Large intestine (tissue), 3 donors: ENCODE data around the gene LHPP. TPM values are rescaled to one million over a fixed set of nuclear protein-coding genes. Genes with fewer than 3 reads are reported as not detected.

Experiments used
- DNase-seq, 2 donors: peaks; one replicate each; pipeline versions ENCODE4 v3.0.0 to v3.0.0-alpha.2; 2013
- H3K27ac ChIP-seq: one replicate; pipeline ENCODE4 v1.5.1; 2013; ENCODE audit warnings: low read length
- H3K27me3 ChIP-seq: 2 replicates; pipeline ENCODE4 v1.6.1; 2013; ENCODE audit warnings: low read length; ENCODE audit not compliant: control insufficient read depth, insufficient read depth
- H3K36me3 ChIP-seq: 2 replicates; pipeline ENCODE4 v1.6.1; 2013; ENCODE audit warnings: low read length; ENCODE audit not compliant: control insufficient read depth, insufficient read depth
- H3K4me1 ChIP-seq: one replicate; pipeline ENCODE4 v1.6.1; 2013; ENCODE audit warnings: low read length; ENCODE audit not compliant: control insufficient read depth, insufficient read depth
- H3K4me3 ChIP-seq: one replicate; pipeline ENCODE4 v1.5.1; 2013; ENCODE audit warnings: low read length
- H3K9me3 ChIP-seq: one replicate; pipeline ENCODE4 v1.6.1; 2013; ENCODE audit warnings: mild to moderate bottlenecking, low read depth, low read length, moderate library complexity; ENCODE audit not compliant: control insufficient read depth
- WGBS: methylation state at CpG from one replicate; pipeline ENCODE4 v1.1.5; 2013; ENCODE audit warnings: low lambda C conversion rate; ENCODE audit not compliant: insufficient coverage; 5-methylcytosine and 5-hydroxymethylcytosine counted together
- polyA plus RNA-seq: library from polyadenylated mRNA; unstranded; fragments of 120-200 nt; gene quantifications from one replicate; pipeline ENCODE4 v1.2.1, GENCODE V29; 2013

LHPP gene
- polyA plus RNA-seq, 1 donor: 40.7 TPM

DNA sequence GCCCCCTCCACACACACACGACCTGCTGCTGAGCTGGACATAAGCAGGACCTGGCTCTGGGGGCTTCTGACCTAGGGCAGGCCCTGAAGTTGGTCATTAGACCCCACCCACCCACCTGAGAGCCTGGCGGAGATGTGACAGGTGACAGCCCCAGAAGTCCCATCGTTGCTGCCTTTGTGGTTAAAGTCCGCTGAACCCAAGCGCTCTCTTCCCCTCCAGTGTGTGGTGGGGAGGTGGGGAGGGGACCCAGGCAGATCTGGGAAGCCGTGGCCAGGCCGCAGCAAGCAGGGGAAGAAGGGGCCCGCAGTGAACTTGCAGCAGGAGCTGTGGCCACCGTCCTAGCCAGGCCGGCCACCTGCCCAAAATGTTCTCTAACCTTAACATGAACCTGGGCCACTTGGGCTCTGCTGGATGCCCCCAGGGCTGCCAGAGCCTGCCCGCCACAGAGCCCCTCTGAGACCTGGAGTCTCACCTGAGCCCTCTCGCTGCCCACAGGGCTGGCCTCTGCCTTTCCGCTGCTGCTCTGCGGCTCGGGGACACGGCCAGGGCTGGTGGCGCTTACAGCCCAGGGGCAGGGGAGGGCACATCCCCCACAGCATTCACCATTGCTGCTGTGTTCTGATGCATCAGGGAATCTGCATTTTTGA, 65.1 kb downstream of the LHPP start:
- Histone ChIP-seq H3K4me3 (no peak overlapping the region), H3K4me1 (peaks cover 26% of the 10 kb centered on the region), H3K27me3 (no peaks in the 10 kb centered on the region), H3K27ac (no peak overlapping the region), H3K36me3 (no peaks in the 10 kb centered on the region), H3K9me3 (no peaks in the 10 kb centered on the region)
- WGBS: no CpG with 5 or more reads among the region's 17 CpGs
- no peak for DNase-seq

DNA sequence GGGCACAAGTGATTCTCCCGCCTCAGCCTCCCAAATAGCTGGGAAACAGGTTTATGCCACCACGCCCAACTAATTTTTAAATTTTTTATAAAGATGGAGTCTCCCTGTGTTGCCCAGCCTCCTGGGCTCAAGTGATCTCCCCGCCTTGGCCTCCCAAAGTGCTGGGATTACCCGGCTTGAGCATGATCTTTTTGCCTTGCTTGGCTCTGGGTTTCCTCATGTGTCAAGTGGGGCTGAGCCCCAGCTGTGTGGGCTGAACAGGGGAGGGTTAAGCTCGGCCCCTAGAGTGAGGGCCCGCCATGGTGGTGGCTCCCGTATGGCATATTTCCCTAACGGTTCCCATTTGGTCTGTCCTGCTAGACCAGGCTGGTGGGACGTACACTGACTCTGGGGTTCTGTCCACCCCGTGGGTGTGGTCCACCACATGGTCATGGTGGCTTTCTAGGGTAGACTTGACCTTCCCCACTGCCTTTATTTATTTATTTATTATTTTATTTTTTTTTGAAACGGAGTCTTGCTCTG, 66.3 kb downstream of the LHPP start:
- WGBS: no CpG with 5 or more reads among the region's 11 CpGs
- Histone ChIP-seq H3K27ac (no peak overlapping the region), H3K36me3 (no peaks in the 10 kb centered on the region), H3K4me1 (peaks cover 17% of the 10 kb centered on the region), H3K9me3 (no peaks in the 10 kb centered on the region), H3K4me3 (no peak overlapping the region), H3K27me3 (no peaks in the 10 kb centered on the region)
- DNase-seq: no peak

DNA sequence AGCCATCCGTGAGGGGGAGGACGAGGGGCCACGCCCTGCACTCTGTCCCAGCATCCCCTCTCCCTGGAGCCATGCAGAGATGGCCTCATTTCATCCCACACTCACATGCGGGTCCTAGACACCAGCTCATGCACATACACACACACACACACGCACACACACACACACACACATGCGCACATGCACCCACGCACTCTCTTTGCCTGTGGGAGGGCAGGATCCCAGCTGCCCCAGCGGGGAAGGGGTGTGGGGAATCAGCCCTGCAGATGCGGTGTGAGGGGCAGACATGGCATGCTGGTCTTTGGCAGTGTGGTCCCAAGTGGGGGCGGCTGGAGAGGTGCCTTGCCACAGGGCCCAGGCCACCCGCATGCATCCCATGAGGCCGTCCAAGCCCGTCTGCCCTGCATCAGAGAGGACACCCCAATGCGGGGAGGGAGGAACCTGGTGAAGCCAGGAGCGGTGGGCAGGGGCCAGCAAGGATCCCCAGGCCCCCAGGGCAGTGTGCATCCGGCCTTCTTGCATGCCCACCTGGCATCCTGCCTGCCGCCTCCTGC, 68.1 kb downstream of the LHPP start:
- no peak for DNase-seq
- Histone ChIP-seq H3K9me3 (no peaks in the 10 kb centered on the region), H3K4me3 (no peak overlapping the region), H3K36me3 (no peaks in the 10 kb centered on the region), H3K27ac (no peak overlapping the region), H3K27me3 (no peaks in the 10 kb centered on the region), H3K4me1 (peaks cover 6% of the 10 kb centered on the region)
- no CpG with 5 or more reads among the region's 17 CpGs for WGBS

DNA sequence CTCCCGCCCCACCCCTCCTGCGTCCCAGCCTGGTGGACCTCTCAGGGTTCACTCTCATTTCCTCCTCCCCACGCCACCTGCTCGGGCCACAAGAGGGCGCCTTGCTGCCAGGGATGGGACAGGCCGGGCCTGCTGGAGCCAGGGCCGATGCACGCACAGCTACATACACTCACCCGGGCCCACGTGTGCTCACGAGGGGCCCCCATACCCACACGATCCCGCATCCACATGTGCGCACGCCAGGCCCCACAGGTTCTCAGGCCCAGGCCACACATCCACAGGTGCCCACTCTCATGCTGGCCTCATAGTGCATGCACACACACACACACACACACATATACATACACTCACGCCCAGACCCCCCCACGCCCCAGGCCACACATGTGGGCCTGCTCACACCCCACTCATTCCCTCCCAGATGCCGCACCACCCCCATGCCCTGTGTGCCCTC, 68.6 kb downstream of the LHPP start:
- Histone ChIP-seq H3K36me3 (peaks cover 2% of the 10 kb centered on the region), H3K4me3 (no peak overlapping the region), H3K27me3 (no peaks in the 10 kb centered on the region), H3K4me1 (peaks cover 6% of the 10 kb centered on the region), H3K27ac (no peak overlapping the region), H3K9me3 (no peaks in the 10 kb centered on the region)
- WGBS: no CpG with 5 or more reads among the region's 18 CpGs
- DNase-seq: peak; percentile 81 to 83

DNA sequence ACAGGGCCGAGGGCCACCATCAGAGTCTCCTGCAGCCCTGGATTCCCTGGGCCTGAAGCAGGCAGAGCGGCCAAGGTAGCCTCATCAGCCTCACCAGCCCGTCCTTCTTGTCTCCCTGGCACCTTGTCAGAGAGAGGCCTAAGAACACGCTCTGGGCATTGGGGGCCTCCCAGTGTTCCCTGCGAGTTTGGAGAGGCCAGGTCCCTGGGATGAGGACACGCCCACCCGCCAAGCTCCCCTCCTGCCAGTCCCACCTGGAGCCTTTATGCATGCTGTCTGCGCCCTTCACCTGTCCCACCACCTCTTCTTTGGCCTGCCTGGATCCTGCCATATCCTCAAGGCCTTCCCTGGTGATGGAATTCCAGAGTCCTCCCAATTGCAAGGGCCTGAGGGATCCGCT, 69.2 kb downstream of the LHPP start:
- H3K9me3 ChIP-seq: no peaks in the 10 kb centered on the region
- H3K4me1 ChIP-seq: peaks cover 6% of the 10 kb centered on the region
- DNase-seq: no peak
- no peaks in the 10 kb centered on the region for H3K27me3 ChIP-seq
- peaks cover 2% of the 10 kb centered on the region for H3K36me3 ChIP-seq
- H3K4me3 ChIP-seq: no peak overlapping the region
- WGBS: no CpG with 5 or more reads among the region's 9 CpGs
- H3K27ac ChIP-seq: no peak overlapping the region

DNA sequence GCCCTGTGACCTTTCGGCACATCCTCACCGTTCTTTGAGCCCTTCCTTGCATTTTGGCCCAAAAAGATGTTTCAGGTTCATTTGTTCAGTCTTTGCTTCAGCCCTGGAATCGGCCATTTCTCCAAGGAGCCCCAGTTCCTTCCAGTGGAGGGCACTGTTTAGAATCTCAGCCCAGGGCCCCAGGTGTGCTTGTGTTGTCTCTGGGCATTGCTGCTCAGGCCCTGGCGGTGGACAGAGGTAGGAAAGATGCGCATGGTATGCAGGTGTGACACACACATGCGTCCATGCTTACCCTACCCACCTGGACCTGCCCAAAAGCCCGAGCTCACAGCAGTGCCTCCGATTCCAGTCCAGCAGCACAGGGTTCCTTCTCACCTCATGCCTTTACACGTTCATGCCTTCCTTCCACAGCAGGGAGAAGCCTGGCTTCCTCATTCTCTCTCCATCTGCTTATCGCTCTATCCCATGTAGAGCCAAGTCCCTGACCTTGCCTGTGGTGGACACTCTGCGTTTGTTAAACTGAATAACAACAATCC, 70.6 kb downstream of the LHPP start:
- no peaks in the 10 kb centered on the region for H3K27me3 ChIP-seq
- H3K4me1 ChIP-seq: peaks cover 6% of the 10 kb centered on the region

DNA sequence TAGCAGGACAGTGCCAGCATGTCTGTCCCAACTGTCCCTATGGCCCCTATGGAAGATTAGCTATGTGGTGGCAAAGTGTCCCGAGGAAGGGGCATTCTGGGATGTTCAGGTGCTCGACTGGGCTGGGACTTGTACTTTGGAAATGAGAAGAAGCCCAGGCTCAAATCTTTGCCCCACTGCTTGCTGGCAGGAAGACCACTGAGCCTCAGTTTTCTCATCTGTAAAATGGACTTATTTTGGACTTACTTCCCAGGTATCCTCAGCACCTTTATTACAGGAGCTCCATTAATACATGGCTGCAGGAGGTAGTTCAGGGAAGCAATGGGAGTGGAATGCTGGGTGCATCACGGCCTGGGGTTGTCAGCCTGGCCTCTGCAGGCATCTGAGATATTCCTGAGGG, 71.2 kb downstream of the LHPP start:
- no peaks in the 10 kb centered on the region for H3K27me3 ChIP-seq
- DNase-seq: no peak
- no CpG with 5 or more reads among the region's 3 CpGs for WGBS

More for the DNA sequence above, 70.6 kb downstream of the LHPP start:
- H3K27ac ChIP-seq: no peak overlapping the region
- WGBS: 100% methylated on average over 2 of the region's 11 CpGs
- no peak overlapping the region for H3K4me3 ChIP-seq
- DNase-seq: peak in 1 of 2 donors; percentile 21
- H3K36me3 ChIP-seq: peaks cover 2% of the 10 kb centered on the region
- H3K9me3 ChIP-seq: no peaks in the 10 kb centered on the region

DNA sequence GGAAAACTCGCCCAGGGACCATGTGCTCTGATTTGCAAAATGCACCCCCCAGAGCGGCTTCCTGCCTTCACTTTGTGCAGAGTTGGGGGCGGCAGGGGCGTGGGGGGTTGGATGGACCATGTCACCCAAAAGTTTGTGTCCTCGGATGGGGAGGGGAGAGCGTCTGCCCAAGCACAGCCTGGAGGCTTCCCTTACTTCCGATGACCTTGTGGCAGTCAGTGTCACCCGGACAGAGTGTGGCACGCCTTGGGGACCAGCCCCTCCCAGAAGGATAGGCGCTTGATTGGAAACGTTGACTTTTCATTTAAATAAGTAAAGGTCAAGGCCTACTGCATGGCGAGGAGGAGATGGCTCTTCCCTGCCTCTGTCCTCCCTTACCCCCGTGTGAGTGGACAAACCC, 71.6 kb downstream of the LHPP start:
- no peak for DNase-seq
- peaks cover 2% of the 10 kb centered on the region for H3K36me3 ChIP-seq
- no peak overlapping the region for H3K27ac ChIP-seq
- WGBS: no CpG with 5 or more reads among the region's 13 CpGs
- H3K27me3 ChIP-seq: no peaks in the 10 kb centered on the region
- no peak overlapping the region for H3K4me3 ChIP-seq
- H3K4me1 ChIP-seq: peaks cover 6% of the 10 kb centered on the region
- H3K9me3 ChIP-seq: no peaks in the 10 kb centered on the region

More for the DNA sequence above, 71.2 kb downstream of the LHPP start:
- peaks cover 6% of the 10 kb centered on the region for H3K4me1 ChIP-seq
- no peak overlapping the region for H3K27ac ChIP-seq
- no peak overlapping the region for H3K4me3 ChIP-seq
- H3K36me3 ChIP-seq: peaks cover 2% of the 10 kb centered on the region
- H3K9me3 ChIP-seq: no peaks in the 10 kb centered on the region

DNA sequence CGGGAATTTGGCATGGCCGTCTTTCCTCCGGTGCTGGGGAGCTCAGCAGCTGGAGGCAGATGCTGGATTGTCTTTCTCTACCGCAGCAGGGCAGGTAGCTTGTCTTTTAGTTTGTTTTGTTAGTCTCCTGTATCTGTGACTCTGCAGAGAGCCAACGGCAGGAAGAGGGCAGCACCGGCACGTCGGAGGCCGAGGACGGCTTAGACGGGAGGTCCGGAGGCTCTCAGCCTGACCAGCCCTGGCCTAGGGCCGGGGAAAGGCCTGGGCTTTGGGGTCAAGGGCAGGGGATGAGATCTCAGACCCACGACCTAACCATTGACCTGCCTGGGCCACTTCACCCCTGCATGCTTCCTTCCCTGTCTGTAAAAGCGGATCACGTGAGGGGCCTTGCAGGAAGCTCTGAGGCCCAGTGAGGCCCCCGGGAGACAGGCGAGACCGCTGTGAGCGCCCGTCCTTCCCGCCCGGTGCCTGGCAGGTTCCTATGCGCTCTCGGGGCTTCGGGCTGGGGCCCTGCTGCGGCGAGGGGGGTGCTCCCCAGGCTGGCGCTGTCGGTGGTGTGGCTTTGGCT, 72.7 kb downstream of the LHPP start:
- H3K27ac ChIP-seq: no peak overlapping the region
- no peaks in the 10 kb centered on the region for H3K27me3 ChIP-seq
- H3K4me1 ChIP-seq: peaks cover 6% of the 10 kb centered on the region
- H3K36me3 ChIP-seq: peaks cover 2% of the 10 kb centered on the region
- no CpG with 5 or more reads among the region's 30 CpGs for WGBS
- no peak for DNase-seq
- no peak overlapping the region for H3K4me3 ChIP-seq
- no peaks in the 10 kb centered on the region for H3K9me3 ChIP-seq

DNA sequence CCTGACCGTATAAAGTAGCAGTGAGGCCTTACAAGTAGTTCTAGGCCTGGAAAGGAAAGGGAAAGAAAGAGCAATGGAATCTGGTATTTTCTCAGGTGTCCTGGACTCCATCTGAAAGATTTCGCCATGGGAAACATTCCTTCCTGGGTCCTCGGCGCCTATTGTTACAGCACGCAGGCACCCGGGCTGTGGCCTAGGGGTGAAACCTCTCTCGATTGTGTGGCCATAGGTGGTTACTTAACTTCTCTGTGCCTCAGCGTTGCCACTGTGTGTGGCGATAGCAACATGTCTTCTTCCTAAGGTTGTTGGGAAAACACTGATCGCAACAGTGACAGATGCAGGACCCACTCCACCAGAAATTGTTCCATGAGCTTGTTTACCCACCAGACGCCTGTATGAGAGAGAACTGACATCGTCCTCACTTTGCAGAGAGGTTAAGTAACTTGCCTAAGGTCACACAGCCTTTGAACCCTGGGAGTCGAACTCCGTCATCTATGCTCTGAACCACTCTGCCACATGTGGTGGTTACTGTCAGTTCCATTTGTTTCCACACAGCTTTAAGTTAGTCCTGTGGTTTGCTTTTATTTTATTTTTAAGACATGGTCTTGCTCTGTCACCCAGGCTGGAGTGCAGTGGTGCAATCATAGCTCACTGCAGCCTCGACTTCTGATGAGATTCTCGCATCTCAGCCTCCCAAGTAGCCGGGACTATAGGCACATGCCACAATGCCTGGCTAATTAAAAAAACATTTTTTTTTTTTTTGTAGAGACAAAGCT, 73.4 kb downstream of the LHPP start:
- H3K4me3 ChIP-seq: no peak overlapping the region
- WGBS: 100% methylated on average over 2 of the region's 17 CpGs
- H3K36me3 ChIP-seq: peaks cover 2% of the 10 kb centered on the region
- no peaks in the 10 kb centered on the region for H3K27me3 ChIP-seq
- DNase-seq: no peak
- H3K9me3 ChIP-seq: no peaks in the 10 kb centered on the region
- H3K27ac ChIP-seq: no peak overlapping the region
- H3K4me1 ChIP-seq: peaks cover 6% of the 10 kb centered on the region
